Mucosa of gallbladder (tissue), 1 donor: ENCODE results near the gene FGF18. TPM values are rescaled to one million over a fixed set of nuclear protein-coding genes. Genes with fewer than 3 reads are reported as not detected.

Experiments used
- DNase-seq: peaks from one replicate; pipeline ENCODE4 v3.0.0-alpha.2; 2020; ENCODE audit warnings: low spot score
- total RNA-seq: library from RNA; stranded (reverse); gene quantifications from one replicate; pipeline ENCODE4 v1.2.1, GENCODE V29; 2021
- donor health status: DM: no; HTN: no; CAD: no.

The FGF18 gene
- total RNA-seq, 1 donor from 2014 or later: 0.63 TPM

DNA sequence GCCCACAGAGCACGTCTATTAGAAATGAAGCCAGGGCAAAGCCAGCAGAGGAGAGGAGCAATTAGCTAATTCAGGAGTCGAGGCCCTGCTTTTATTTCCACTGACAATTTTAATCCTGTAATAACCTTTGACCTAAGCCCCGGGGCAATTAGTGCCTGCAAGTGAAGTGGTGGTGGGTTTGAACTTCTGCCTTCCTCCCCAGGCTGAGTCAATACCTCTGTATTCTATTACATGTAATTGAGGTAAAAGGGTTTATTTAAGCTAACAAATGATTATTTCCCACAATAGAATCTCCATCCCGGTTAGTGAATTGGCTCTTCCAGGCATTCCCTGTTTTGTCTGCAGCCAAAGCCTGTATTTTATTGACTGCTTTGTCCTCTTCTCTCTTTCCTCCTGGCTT, 49.9 kb downstream of the FGF18 start:
- no peak for DNase-seq

GRCh38 chr5:171470420-171470819, 51.0 kb downstream of the FGF18 start:
- DNase-seq: no peak

DNA sequence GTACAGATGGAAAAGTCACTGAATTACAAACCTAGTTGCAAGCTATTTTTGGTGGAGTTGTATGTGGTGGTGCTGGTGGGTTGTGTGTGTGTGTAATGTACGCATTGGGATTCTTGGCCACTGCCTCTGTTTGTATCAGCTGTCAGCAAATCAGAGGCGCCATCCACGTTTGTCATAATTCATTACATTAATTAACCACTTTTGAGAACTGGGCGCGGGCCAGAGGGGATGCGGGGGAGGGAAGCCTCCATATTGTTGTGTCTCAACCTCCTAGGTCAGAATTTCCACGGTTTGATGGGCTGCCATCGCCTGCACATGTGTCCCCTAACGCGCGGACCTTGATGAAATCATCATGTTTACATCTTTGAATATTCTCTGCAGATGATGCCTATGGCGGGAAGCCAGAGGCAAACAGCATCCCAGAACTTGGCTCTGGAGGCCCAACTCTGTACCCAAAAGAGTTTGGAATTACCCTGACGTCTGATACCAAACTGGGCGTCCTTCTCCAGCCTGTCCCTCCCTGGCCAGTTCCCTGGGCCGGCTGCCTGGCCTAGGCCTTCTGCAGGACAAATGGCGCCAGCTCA, 54.9 kb downstream of the FGF18 start:
- no peak for DNase-seq

GRCh38 chr5:171475596-171475995, 56.1 kb downstream of the FGF18 start:
- DNase-seq: no peak

DNA sequence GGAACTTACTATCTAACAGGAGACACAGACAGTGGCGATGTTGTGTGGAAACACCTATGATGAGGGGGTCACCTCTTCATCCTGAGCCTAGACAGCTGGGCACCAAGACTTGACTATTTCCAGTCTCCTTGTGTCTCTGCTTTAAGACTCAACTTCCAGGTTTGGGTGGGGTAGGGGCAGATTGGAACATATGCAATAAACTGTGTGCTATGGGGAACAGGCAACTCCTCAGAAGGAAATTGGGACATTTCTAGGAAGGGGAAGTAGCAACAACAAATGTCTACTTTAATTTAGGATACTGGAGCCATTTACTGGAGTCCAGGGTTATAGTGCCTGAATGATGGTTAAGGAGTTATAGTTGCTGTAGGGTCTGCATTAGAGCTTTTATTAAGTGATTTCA, 57.3 kb downstream of the FGF18 start:
- no peak for DNase-seq

GRCh38 chr5:171477101-171477500, 57.7 kb downstream of the FGF18 start:
- DNase-seq: no peak

DNA sequence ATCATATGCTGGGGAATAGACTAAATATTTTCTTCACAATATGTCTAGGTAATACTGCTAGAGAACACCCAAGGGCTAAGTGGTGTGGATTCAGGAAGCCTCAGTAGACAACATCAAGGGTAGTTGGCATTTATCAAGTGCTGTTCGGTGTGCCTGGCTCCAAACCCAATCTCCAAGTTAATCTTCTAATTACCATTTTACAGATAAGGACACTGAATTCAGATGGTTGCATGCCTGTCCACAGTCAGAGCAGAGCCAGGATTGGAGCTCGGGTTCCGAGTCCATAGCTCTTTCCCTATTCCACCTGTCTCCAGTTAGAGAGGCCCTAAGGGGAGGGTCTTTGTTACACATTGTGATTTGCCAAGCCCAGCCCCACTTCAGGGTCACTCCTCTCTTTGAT, 58.2 kb downstream of the FGF18 start:
- no peak for DNase-seq

DNA sequence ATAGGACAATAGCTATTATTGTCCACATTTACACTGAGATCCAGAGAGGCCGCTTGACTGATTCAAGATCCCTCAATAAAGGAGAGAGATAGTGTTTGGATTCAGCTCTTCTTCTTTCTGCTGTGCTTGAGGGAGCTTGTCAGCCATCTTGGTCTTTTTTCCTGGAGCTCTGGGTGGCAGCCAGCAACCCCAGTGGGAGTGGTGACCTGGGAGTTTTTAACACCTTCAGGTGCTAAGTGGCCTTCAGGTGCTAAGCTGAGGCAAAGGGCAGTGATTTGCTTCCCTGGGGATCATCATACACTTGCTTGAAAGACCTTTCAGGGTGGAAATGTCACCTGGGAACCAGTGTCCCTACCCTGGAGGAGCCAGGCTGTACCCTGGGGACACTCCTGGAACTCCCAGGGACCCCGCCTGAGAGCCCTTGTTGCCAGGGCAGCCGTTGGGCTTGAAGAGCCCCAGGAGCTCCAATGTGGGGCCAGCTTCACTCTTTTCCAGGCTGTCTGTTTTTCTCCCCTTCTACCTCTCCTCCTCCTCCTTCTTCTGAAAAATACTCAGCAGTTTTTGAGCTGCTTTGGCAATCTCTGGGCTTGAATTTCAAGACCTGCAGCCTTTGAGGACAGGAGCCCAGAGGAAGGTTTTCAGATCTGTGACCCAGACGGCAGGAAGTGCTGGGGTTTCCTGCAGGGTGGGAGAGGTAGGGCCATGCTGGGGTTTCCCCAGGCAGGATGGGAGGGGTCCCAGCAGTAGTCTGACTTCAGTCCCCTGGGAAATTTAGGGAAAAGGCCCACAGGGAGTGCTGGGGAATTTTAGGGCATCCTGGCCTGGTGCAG, 59.7 kb downstream of the FGF18 start:
- no peak for DNase-seq

DNA sequence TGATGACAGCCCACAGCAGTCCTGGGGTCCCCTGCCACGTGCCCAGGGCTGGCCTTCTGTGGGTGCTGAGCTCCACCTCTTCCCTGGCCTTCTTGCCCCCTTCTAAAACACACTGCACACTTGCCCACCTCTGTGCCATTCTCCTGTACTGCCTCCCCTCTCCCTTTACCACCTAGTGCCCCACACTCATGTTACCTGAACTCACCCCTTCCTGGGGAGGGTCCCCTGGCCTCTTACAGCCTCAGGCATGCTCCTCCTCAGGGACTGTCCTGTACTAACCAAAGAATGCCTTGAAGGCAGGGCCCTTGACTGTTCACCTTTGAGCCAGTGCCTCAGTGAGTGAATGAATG, 60.3 kb downstream of the FGF18 start:
- no peak for DNase-seq

GRCh38 chr5:171480239-171480638, 60.8 kb downstream of the FGF18 start:
- no peak for DNase-seq

DNA sequence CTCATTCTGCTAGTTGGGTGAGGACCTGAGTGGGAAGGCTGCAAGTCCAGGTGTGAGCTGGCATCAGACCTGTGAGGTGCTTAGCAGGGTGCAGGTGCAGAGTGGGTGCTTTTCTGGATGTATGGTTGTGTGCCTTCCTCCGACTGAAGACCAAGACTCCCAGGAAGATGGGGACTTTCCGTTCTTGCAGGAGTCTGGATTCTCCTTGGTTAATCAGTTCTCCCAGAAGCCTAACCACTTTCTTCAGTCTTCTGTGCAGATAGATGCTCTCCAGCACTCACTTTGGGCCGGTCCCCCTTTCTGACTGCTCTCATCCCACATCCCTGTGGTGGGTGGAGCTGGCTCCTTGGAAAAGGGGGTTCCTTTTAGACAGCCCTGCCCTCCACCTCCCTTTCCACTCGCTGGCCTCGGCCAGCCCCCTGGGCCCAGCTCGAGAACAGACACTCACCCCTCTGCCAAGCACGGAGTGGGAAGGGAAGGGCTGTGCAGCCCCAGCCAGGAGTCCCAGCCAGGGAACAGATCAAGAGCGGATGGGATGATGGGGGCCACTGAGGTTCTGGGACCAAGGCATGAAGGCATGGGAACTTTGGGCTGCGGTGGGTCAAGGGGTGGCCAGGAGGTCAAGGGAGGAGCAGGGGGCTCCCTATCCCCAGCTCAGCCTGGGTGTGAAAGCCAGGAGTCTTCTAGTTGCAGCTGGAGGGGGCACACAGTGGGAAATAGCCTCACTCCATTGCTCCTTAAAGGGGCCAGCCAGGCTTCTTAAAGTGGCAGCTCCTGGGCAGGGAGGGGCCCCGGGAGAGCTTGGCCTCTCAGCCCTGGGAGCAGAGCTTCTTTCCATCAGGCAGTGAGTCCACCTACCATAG, 62.4 kb downstream of the FGF18 start:
- no peak for DNase-seq

- DNase-seq: no peak
Observed at GRCh38 chr5:171482434-171482730, 62.9 kb downstream of the FGF18 start.

DNA sequence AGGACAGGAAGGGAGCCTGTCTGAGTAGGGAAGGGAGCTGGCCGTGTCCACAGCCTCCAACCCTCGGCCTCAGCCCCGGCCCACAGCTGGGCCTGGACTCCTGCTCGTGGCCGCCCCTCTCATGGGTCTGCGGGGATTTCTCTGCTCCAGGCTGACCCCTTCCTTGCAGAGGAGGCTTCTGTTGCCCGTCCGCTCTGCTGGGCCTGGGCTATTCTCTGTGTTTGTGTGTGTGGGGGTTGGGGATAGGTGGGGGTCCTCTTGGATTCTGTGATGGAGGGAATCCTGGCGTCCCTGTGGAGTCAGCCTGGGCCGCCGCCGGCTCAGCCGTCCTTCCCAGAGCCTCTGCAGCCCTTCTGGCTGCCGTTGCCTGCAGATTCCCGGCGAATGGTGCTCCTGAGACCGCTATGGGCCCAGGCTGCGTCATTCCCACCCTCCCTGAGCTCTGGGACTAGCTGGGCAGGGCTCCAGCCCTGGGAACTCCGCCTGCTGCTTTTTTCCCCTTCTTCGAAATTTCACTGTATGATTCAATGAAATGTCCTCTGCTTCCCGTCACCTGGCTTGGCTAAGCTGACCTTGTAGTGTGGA, 64.2 kb downstream of the FGF18 start:
- DNase-seq: peak; percentile 65

DNA sequence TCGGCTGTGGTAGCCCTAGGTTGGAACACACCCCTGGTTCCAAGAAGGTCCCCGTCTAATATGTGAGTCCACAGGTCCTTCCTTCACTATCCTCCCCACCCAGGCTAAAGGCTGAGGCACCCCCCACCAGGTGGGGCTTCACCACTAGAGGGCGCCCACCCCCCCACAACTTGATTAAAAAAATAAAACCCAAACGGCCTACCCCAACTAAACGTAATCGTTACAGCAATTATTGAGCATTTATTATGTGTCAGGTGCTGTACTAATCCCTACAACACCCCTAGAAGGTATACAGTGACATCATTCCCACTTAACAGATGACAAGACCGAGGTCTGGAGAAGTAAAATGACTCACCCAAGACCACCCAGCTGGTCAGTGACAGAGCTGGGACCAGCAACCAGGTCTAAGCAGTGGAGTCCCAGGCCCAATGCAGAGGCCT, 65.0 kb downstream of the FGF18 start:
- DNase-seq: no peak

DNA sequence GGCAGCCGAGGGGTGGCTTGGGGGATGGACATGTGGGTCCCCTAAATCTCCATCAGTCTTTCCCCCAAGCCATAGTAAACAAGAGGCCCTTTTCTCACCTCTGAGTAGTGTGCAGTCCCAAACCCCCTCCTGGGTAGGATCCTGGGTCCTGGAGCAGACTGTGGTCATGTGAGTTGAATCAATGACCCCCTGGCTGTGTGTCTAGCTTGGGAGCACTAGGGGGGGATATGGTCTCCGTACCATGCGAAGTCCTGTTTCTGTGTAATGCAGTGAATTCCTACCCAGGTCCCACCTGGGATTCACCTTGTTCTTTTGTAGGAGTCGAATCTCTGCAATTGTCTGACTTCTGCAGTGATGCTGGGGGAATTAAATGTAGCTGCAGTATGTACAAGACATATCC, 66.2 kb downstream of the FGF18 start:
- DNase-seq: no peak

DNA sequence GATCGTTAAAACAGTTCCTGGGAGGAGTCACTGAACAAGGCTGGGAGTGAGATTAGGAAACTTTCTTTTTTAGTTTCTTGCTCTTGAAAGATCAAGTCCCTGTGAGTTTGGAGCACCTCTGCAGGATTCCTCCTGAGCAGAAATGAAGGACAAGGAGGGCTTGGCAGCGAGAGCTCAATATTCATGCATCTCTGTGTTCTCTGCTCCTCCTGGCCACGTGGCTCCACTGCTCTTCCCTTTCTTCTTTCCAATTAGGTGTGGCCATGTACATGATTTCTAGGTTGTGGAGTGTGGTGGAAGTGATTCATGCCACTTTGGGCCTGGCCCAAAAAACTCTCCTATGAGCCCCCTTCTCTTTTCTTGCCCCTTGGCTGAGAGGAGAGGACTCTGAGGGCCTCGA, 67.2 kb downstream of the FGF18 start:
- no peak for DNase-seq

DNA sequence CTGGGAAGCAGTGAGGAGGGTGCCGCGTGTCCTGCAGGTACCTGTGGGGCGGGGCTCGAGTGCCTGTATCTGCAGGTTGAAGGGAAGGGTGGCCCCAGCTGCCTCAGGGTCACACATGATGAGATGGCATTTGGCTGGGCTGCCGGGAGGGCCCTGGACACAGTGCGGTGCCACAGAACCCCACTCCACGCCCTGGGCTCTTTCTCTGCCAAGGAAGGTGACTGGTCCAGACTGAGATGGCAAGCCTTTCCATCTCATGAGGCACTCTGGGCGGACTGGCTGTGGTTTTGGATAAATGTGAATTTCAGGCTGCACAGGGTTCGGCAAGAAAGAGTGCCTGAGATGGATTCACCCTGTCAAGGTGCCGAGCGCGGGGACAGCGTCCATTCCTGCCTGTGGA, 69.4 kb downstream of the FGF18 start:
- DNase-seq: no peak

GRCh38 chr5:171492781-171493180, 73.3 kb downstream of the FGF18 start:
- DNase-seq: no peak

- DNase-seq: no peak
Observed at GRCh38 chr5:171493646-171494393, 74.4 kb downstream of the FGF18 start.

DNA sequence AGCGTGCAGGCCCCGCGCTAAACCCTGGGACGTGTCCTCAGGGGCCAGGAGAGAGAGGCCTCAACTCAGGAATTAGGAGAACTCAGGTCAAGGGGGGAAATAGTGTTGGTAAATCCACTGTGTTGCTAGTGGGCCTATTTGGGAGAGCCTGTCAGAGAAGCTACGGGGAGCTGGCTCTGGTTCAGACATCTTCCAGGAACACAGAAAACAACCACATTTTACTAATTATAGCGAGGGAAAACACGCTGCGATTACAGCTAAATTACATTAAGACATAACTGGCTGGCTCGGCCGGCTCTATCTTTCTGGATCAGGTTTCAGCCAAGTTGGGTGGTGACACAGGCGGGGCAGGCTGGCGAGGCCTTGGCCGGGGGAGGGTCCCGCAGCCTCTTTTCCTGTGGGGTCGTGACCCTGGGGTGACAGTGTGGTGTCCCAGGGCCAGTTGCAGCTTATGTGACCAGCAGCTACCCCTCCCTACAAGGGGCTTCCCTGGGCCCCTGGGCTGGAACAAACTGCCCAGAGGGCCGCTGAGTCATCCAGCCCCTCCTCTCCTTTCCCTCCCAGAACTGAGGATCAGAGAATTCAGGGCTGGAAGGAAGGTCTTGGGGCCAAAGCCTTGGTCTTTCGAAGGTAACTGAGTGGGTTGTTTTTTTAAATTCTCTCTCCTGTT, 75.1 kb downstream of the FGF18 start:
- peak; percentile 43 for DNase-seq

GRCh38 chr5:171495122-171495700, 75.8 kb downstream of the FGF18 start:
- DNase-seq: no peak
